Measurements from ENCODE around the gene PBX4. TPM values are rescaled to one million over a fixed set of nuclear protein-coding genes. Genes with fewer than 3 reads are reported as not detected.

Gene PBX4
- total and polyA plus RNA-seq, 11 donors = 0.43 to 0.69 (median 0.53) TPM; not detected in 8

DNA sequence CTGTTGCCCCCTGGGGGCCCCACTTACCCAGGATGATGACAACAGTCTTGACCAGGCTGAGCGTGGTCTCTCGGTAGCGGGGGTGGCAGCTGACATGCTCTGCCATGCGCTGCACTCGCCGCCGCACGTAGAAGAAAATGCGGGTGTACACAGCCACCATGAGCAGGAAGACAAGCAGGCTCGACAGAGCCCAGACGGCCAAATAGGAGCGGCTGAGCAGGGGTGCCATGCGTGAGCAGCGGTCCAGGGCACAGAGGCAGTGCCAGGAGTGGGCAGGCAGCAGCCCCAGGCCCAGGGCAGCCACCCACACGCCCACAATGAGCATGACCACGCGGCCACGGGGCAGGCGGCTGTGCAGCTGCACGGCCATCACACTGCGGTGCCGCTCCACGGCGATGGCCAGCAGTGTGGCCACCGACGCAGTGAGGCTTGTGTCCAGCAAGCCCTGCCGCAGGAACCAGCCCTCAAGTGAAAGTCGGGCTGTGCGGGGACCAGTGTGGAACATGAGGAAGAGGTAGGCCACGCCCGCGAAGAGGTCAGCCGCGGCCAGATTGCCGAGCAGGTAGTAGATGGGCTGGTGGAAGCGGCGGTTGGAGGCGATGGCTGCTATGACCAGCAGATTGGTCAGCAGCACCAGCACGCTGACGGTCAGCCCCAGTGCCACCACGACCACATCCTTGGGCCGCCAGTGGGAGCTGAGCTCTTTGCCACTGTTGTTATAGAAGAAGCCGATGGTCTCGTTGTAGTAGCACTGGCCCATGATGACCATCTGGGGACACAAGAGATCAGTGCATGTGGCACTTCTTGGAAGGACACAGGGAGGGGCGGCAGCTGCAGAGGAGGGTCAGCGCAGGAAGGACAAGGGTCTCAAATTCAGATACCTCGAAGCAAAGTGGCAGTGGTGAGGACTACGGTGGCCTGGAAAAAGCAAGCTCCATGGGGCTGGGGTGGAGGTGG, 8.3 kb upstream of the PBX4 start:
- Histone ChIP-seq H3K4me3 (peak overlapping the region in 1 of 12 donors; percentile 60), H3K9me3 (no peaks in the 10 kb centered on the region), H3K27ac (no peak overlapping the region), H3K4me1 (peaks cover 0 to 16% (median 10%) of the 10 kb centered on the region in 12 donors), H3K27me3 (peaks cover 0 to 27% (median 10%) of the 10 kb centered on the region in 9 donors), H3K36me3 (peaks cover 0 to 22% (median 0%) of the 10 kb centered on the region in 9 donors)
- peak in 1 of 4 donors; percentile 5 for ATAC-seq
- no peak for TF ChIP-seq POLR2A (IDR thresholded peaks at IDR 0.05)
- TF ChIP-seq, protein P1, sequence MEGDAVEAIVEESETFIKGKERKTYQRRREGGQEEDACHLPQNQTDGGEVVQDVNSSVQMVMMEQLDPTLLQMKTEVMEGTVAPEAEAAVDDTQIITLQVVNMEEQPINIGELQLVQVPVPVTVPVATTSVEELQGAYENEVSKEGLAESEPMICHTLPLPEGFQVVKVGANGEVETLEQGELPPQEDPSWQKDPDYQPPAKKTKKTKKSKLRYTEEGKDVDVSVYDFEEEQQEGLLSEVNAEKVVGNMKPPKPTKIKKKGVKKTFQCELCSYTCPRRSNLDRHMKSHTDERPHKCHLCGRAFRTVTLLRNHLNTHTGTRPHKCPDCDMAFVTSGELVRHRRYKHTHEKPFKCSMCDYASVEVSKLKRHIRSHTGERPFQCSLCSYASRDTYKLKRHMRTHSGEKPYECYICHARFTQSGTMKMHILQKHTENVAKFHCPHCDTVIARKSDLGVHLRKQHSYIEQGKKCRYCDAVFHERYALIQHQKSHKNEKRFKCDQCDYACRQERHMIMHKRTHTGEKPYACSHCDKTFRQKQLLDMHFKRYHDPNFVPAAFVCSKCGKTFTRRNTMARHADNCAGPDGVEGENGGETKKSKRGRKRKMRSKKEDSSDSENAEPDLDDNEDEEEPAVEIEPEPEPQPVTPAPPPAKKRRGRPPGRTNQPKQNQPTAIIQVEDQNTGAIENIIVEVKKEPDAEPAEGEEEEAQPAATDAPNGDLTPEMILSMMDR (IDR thresholded peaks at IDR 0.05) = no peak
- WGBS, 4 donors = 92 to 95% (median 93%) methylated on average over 38 to 48 of the region's 48 CpGs
- intact Hi-C loops (cut with DNase I) = no loop called here
- DNase-seq = no peak

DNA sequence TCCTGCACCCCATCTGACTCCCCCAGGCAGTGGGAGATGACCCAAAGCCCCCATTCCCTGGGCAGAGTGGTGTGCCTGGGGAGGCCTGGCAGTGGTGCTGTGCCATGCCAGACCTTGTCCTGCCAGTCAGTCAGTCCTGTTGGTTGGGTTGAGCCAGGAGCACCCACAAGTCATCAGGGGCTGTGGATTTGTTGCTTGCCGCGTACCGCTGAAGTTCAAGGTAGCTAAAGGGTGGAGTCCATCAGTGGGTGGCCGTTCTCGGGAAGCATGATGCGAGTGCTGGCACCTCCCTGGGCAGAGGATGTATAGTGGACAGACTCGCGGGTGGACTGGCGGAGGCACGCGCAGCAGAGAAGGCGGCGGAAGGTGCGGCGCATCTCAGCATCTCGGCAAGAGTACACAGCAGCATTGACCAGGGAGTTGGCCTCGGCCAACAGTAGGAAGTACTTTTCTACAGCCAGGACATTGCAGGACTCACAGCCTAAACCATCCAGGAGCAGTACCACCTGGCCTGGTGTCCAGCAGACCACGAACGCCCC, 5.6 kb upstream of the PBX4 start:
- DNase-seq = no peak
- ATAC-seq = no peak
- H3K36me3 ChIP-seq = no peaks in the 10 kb centered on the region
- WGBS, 4 donors = 95 to 97% (median 96%) methylated on average over 19 of the region's 19 CpGs
- no peak overlapping the region for H3K4me3 ChIP-seq
- peaks cover 0 to 27% (median 10%) of the 10 kb centered on the region in 9 donors for H3K27me3 ChIP-seq
- H3K27ac ChIP-seq = no peak overlapping the region
- intact Hi-C loops (cut with DNase I) = no loop called here
- peaks cover 0 to 19% (median 10%) of the 10 kb centered on the region in 12 donors for H3K4me1 ChIP-seq
- TF ChIP-seq, protein P1 (IDR thresholded peaks at IDR 0.05) = no peak
- TF ChIP-seq POLR2A (IDR thresholded peaks at IDR 0.05) = no peak
- no peaks in the 10 kb centered on the region for H3K9me3 ChIP-seq

DNA sequence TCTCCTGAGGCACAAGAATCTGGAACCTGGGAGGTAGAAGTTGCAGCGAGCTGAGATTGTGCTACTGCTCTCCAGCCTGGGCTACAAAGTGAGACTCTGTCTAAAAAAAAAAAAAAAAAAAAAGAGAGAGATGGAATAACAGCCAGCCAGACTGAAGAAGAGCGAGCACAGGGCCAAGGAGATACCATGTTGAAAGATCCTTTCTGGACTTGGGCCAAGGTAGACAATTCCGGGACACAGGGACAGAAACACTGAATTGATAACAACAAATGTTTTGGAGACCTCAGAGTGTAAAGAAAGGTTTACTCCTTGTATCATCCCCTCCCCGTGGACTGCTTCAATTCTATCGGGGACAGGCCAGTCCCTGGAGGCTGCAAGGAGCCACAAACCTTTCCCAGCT, 4.9 kb upstream of the PBX4 start:
- intact Hi-C loops (cut with DNase I) = no loop called here
- Histone ChIP-seq H3K4me3 (no peak overlapping the region), H3K9me3 (no peaks in the 10 kb centered on the region), H3K27me3 (peaks cover 0 to 21% (median 10%) of the 10 kb centered on the region in 9 donors), H3K4me1 (peaks cover 0 to 18% (median 7%) of the 10 kb centered on the region in 12 donors), H3K36me3 (no peaks in the 10 kb centered on the region), H3K27ac (no peak overlapping the region)
- DNase-seq (no peak), ATAC-seq (no peak)
- TF ChIP-seq, protein P1 (IDR thresholded peaks at IDR 0.05) = no peak
- no peak for TF ChIP-seq POLR2A (IDR thresholded peaks at IDR 0.05)
- WGBS, 4 donors = 65 to 84% (median 76%) methylated on average over 5 of the region's 5 CpGs

DNA sequence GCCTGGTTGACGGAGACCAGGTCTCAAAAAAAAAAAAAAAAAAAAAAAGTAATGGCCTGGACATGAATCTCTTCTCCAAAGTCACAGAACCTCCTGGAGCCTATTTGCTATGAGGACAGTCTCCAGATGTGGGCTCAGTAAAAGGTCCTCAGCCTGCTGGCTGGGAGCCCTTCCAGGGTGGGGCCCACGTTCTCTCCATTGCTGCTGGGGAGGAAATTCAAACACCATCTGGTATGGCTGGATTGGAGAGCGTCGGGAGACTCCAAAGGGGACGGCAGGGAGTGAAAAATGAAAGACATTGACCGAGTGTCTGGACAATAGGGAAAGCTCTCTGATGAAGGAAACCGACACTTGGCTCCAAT, 1.3 kb upstream of the PBX4 start:
- Histone ChIP-seq H3K9me3 (no peaks in the 10 kb centered on the region), H3K4me1 (peaks cover 0 to 11% (median 0%) of the 10 kb centered on the region in 12 donors), H3K27me3 (peaks cover 3 to 30% (median 12%) of the 10 kb centered on the region in 9 donors), H3K4me3 (no peak overlapping the region), H3K27ac (no peak overlapping the region), H3K36me3 (no peaks in the 10 kb centered on the region)
- intact Hi-C loops (cut with DNase I) = no loop called here
- DNase-seq = no peak
- 59 to 73% (median 64%) methylated on average over 7 of the region's 7 CpGs for WGBS, 4 donors
- ATAC-seq = no peak
- TF ChIP-seq POLR2A (IDR thresholded peaks at IDR 0.05) = no peak
- TF ChIP-seq, protein P1 (IDR thresholded peaks at IDR 0.05) = no peak

Data from heart left ventricle (tissue), 16 donors.